A673 (cell line): Measurements from ENCODE around the gene CENPM. TPM values are rescaled to one million over a fixed set of nuclear protein-coding genes. Genes with fewer than 3 reads are reported as not detected.

Experiments used
- BruUV-seq: library from RNA; stranded (reverse); fragments of 400-500 nt; replicated peaks from 2 replicates; lab custom pipeline; 2021; lab: Mats Ljungman, UMichigan
- CTCF ChIA-PET: fragments of 300-600 bp; sonication (Branson Sonifier 250); formaldehyde crosslinking; loops from one replicate; lab custom pipeline; 2022; ENCODE audit warnings: antibody characterized with exemption; lab: Charles Lee
- POLR2A ChIA-PET: fragments of 300-600 bp; sonication (Branson Sonifier 250); formaldehyde crosslinking; loops from one replicate; lab custom pipeline; 2022; ENCODE audit warnings: antibody characterized with exemption; ENCODE audit not compliant: low non-redundant PET; lab: Charles Lee
- DNase-seq: peaks from one replicate; pipeline ENCODE4 v3.0.0-alpha.2; 2015; ENCODE audit warnings: low spot score
- H3K27ac ChIP-seq: fragments of 200-600 bp; sonication (generic); 2 replicates; pipeline ENCODE4 v1.5.1; 2016; ENCODE audit warnings: mixed run types, low read depth, mild to moderate bottlenecking, mixed read lengths, antibody characterized with exemption, low read length; ENCODE audit not compliant: poor library complexity, severe bottlenecking
- H3K27me3 ChIP-seq: fragments of 200-600 bp; sonication (generic); replicated peaks from 2 replicates; pipeline ENCODE4 v1.6.1; 2017; ENCODE audit warnings: mixed run types, low read depth, mild to moderate bottlenecking, mixed read lengths, antibody characterized with exemption, low read length; ENCODE audit not compliant: insufficient read depth, poor library complexity
- H3K36me3 ChIP-seq: fragments of 200-600 bp; sonication (generic); 2 replicates; pipeline ENCODE4 v1.6.1; 2016; ENCODE audit warnings: mixed run types, mild to moderate bottlenecking, mixed read lengths, antibody characterized with exemption, low read length; ENCODE audit not compliant: insufficient read depth, poor library complexity, severe bottlenecking
- H3K4me1 ChIP-seq: fragments of 200-600 bp; sonication (generic); 2 replicates; pipeline ENCODE4 v1.6.1; 2017; ENCODE audit warnings: mixed run types, mild to moderate bottlenecking, mixed read lengths, antibody characterized with exemption, low read length; ENCODE audit not compliant: insufficient read depth, poor library complexity, severe bottlenecking
- H3K4me3 ChIP-seq: fragments of 200-600 bp; sonication (generic); 2 replicates; pipeline ENCODE4 v1.5.1; 2016; ENCODE audit warnings: low read depth, mixed run types, mild to moderate bottlenecking, mixed read lengths, low read length; ENCODE audit not compliant: poor library complexity, severe bottlenecking
- H3K9me3 ChIP-seq: fragments of 200-600 bp; sonication (generic); 2 replicates; pipeline ENCODE4 v1.6.1; 2016; ENCODE audit warnings: mixed run types, low read depth, mild to moderate bottlenecking, mixed read lengths, antibody characterized with exemption, low read length; ENCODE audit not compliant: poor library complexity, severe bottlenecking
- CTCF ChIP-seq: fragments of 300-800, 200-600 bp; sonication (generic); conservative IDR thresholded peaks from 2 replicates; pipeline ENCODE4 v1.5.1; 2017; ENCODE audit warnings: low read depth, mild to moderate bottlenecking, antibody characterized with exemption, low read length, moderate library complexity, mixed read lengths
- EZH2 ChIP-seq: fragments of 200-600 bp; sonication (generic); IDR thresholded peaks from 2 replicates; pipeline ENCODE4 v1.6.1; 2017; ENCODE audit warnings: borderline replicate concordance, low read depth, mild to moderate bottlenecking, mixed read lengths, antibody characterized with exemption, low read length; ENCODE audit not compliant: poor library complexity, severe bottlenecking
- intact Hi-C: fragments of 100-400 bp; cut with micrococcal nuclease; formaldehyde crosslinking; loops from one replicate; pipeline ENCODE4 v1.10.0; 2022; ENCODE audit not compliant: unreplicated experiment
- total RNA-seq: library from RNA; stranded (reverse); gene quantifications from 2 replicates; pipeline ENCODE4 v1.2.3, GENCODE V29; 2021

The CENPM gene
- total RNA-seq, 1 experiment from 2014 or later, result 67.2 TPM

- no peak overlapping the region for H3K27ac ChIP-seq
- BruUV-seq, result no TSS peak
- DNase-seq, result no peak
- peaks cover 86% of the 10 kb centered on the region for H3K36me3 ChIP-seq
- TF ChIP-seq CTCF, result no peak
- no peak for TF ChIP-seq EZH2
- H3K27me3 ChIP-seq, result no peaks in the 10 kb centered on the region
- ChIA-PET POLR2A (no interaction called here), CTCF (no interaction called here)
- no peaks in the 10 kb centered on the region for H3K9me3 ChIP-seq
- no peak overlapping the region for H3K4me3 ChIP-seq
- H3K4me1 ChIP-seq, result no peaks in the 10 kb centered on the region
- intact Hi-C loops, result no loop called here
Measured at GRCh38 chr22:41899110-41899509, 47.8 kb downstream of the CENPM start.

DNA sequence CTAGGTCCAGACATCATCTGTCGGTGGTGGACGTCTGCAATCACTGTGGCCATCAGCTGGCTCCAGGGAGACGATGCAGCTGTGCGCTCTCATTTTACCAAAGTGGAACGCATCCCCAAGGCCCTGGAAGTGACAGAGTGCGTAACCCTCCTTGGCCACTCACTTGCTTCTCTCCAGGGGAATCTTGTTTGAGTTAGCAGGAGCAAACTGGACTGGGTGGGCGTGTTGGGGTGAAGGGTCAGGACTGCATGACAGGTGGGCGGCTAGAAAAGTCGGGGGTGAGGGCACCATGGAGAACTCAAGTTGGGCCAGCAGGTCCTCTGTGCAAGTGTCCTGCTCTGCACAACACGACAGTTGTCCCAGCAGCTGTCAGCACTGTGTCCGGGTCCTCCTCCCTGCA lies 48.3 kb downstream of the CENPM start:
- Histone ChIP-seq H3K4me3 (no peak overlapping the region), H3K36me3 (peaks cover 86% of the 10 kb centered on the region), H3K27me3 (no peaks in the 10 kb centered on the region), H3K4me1 (no peaks in the 10 kb centered on the region), H3K9me3 (no peaks in the 10 kb centered on the region), H3K27ac (no peak overlapping the region)
- ChIA-PET POLR2A (no interaction called here), CTCF (no interaction called here)
- no peak for DNase-seq
- BruUV-seq, result no TSS peak
- intact Hi-C loops, result no loop called here
- TF ChIP-seq CTCF (no peak), EZH2 (no peak)

- no TSS peak for BruUV-seq
Measured at GRCh38 chr22:41893591-41894375, 53.2 kb downstream of the CENPM start.

More at GRCh38 chr22:41893591-41894375, 53.2 kb downstream of the CENPM start:
- no peaks in the 10 kb centered on the region for H3K27me3 ChIP-seq
- peaks cover 90% of the 10 kb centered on the region for H3K36me3 ChIP-seq
- H3K9me3 ChIP-seq, result no peaks in the 10 kb centered on the region
- ChIA-PET CTCF (interaction anchor here (0.9 kb wide), 1 partner anchor 227 kb away, joined by 3 read pairs; no protein-coding TSS in a partner anchor), POLR2A (interaction anchor here (0.6 kb wide), 1 partner anchor 1066 kb away, joined by 7 read pairs; no protein-coding TSS in a partner anchor)
- H3K4me3 ChIP-seq, result no peak overlapping the region
- intact Hi-C loops, result no loop called here
- no peak for TF ChIP-seq CTCF
- no peak for TF ChIP-seq EZH2
- H3K27ac ChIP-seq, result peak overlapping the region; percentile 23
- no peaks in the 10 kb centered on the region for H3K4me1 ChIP-seq
- no peak for DNase-seq
